ENCODE measurements around the gene BPGM.
A peak's percentile ranks its signal among the peaks of the same experiment; 100 is the strongest.

The BPGM gene

DNA sequence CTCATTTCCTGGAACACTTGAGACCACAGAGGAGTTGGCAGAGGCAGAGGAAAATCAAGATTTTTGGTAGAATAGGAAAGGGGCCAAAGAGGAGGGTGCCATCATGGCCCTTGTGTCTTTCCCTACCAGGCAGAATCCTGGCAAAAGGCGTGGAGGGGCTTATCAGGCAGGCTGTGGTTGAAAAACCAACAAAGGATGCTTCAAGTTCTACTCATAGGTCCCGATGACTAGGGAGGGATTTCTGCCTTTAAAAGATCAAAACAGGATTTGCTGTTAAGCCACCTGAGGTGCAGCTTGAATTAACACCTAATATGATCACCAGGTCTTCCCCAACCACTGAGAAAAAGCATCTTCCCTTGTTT is 45.7 kb downstream of the BPGM start:
- no peaks in the 10 kb centered on the region for H3K36me3 ChIP-seq (ENCODE audit: control insufficient read depth in 4 of 4, insufficient read depth in 4 of 4, low read length in 3 of 4)
- ChIA-PET POLR2A (interaction anchor here (1.8 kb wide), 1 partner anchor 46 kb away, joined by 6 read pairs; the partner anchor contains the start of gene BPGM), CTCF (interaction anchor here (1.2 to 9.7 kb wide), 3 partner anchors 13 to 58 kb away, joined by 3 to 79 read pairs (median 24); partner anchors contain the start of gene BPGM)
- H3K27ac ChIP-seq (ENCODE audit: insufficient read depth in 1 of 2, low read depth in 1 of 2, low read length in 2 of 2, poor library complexity in 1 of 2, severe bottlenecking in 2 of 2), result no peak overlapping the region
- H3K4me1 ChIP-seq (ENCODE audit: control extremely low read depth in 1 of 4, control insufficient read depth in 4 of 4, insufficient read depth in 4 of 4, low read length in 3 of 4), result peaks cover 0 to 10% (median 4%) of the 10 kb centered on the region in 4 experiments
- DNase-seq, result no peak
- H3K27me3 ChIP-seq (replicated peaks in 2 of 5; ENCODE audit: control insufficient read depth in 4 of 5, insufficient read depth in 5 of 5, low read length in 4 of 5), result peaks cover 0 to 29% (median 4%) of the 10 kb centered on the region in 5 experiments
- 33% methylated on average over 1 of the region's 2 CpGs for WGBS (ENCODE audit: insufficient coverage)
- H3K9me3 ChIP-seq (ENCODE audit: control extremely low read depth in 1 of 5, control insufficient read depth in 4 of 5, insufficient read depth in 2 of 5, low read depth in 1 of 5, low read length in 4 of 5), result peaks cover 0 to 2% (median 0%) of the 10 kb centered on the region in 5 experiments
- H3K4me3 ChIP-seq (ENCODE audit: control insufficient read depth in 1 of 7, extremely low read depth in 1 of 7, insufficient read depth in 4 of 7, low read depth in 2 of 7, low read length in 6 of 7), result no peak overlapping the region

DNA sequence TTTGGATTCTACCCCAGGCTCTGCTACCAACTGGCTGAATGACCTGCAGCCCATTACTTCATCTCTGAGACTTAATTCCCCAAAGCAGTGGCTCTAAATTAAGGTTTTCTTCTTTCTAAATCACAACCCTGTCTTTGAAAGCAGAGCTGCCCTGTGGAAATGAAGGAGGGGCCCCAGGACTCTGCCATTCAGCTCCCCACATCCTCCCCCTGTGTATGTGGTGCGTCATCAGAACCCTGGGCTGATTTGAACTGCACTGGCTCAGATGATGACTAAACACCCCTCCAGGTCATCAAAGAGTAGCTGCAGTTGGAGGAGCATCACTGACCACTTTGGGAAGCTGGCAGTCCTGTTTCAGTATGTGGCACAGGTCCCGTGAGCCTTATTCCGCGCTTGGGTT is 46.6 kb downstream of the BPGM start:
- no peak overlapping the region for H3K27ac ChIP-seq (ENCODE audit: insufficient read depth in 1 of 2, low read depth in 1 of 2, low read length in 2 of 2, poor library complexity in 1 of 2, severe bottlenecking in 2 of 2)

DNA sequence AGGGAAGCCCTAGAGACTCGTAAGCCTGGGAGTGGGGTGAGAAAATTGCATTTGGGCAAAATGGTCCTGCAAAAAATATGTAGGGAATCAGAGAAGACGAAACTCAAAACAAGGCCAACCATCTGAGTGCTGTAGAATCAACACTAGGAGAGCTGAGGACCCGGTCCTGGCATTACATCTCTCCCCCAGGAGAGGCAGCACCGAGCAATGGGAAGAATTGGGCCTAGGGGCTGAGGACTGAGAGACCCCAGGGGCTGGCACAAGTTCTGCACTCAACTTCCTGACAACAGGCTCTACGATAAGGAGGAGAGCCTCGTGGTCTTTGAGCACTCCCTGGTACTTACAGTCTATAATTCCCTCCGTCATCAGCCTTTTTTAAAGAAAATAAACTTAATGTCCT is 47.6 kb downstream of the BPGM start:
- H3K27ac ChIP-seq (ENCODE audit: insufficient read depth in 1 of 2, low read depth in 1 of 2, low read length in 2 of 2, poor library complexity in 1 of 2, severe bottlenecking in 2 of 2), result no peak overlapping the region
- ChIA-PET CTCF (interaction anchor here (0.9 to 9.7 kb wide), 5 partner anchors 9 to 261 kb away, joined by 3 to 79 read pairs (median 3); no protein-coding TSS in a partner anchor), POLR2A (no interaction called here)
- peaks cover 0 to 10% (median 4%) of the 10 kb centered on the region in 4 experiments for H3K4me1 ChIP-seq (ENCODE audit: control extremely low read depth in 1 of 4, control insufficient read depth in 4 of 4, insufficient read depth in 4 of 4, low read length in 3 of 4)
- H3K4me3 ChIP-seq (ENCODE audit: control insufficient read depth in 1 of 7, extremely low read depth in 1 of 7, insufficient read depth in 4 of 7, low read depth in 2 of 7, low read length in 6 of 7), result no peak overlapping the region
- H3K36me3 ChIP-seq (ENCODE audit: control insufficient read depth in 4 of 4, insufficient read depth in 4 of 4, low read length in 3 of 4), result no peaks in the 10 kb centered on the region
- peak in 2 of 3 donors; percentile 16 to 23 for DNase-seq
- WGBS (ENCODE audit: insufficient coverage), result 78% methylated on average over 6 of the region's 7 CpGs
- H3K9me3 ChIP-seq (ENCODE audit: control extremely low read depth in 1 of 5, control insufficient read depth in 4 of 5, insufficient read depth in 2 of 5, low read depth in 1 of 5, low read length in 4 of 5), result peaks cover 0 to 2% (median 0%) of the 10 kb centered on the region in 5 experiments
- H3K27me3 ChIP-seq (replicated peaks in 2 of 5; ENCODE audit: control insufficient read depth in 4 of 5, insufficient read depth in 5 of 5, low read length in 4 of 5), result peaks cover 0 to 26% (median 4%) of the 10 kb centered on the region in 5 experiments

More for the DNA sequence above, 46.6 kb downstream of the BPGM start:
- Histone ChIP-seq H3K4me1 (ENCODE audit: control extremely low read depth in 1 of 4, control insufficient read depth in 4 of 4, insufficient read depth in 4 of 4, low read length in 3 of 4) (peaks cover 0 to 10% (median 4%) of the 10 kb centered on the region in 4 experiments), H3K9me3 (ENCODE audit: control extremely low read depth in 1 of 5, control insufficient read depth in 4 of 5, insufficient read depth in 2 of 5, low read depth in 1 of 5, low read length in 4 of 5) (peaks cover 0 to 2% (median 0%) of the 10 kb centered on the region in 5 experiments), H3K27me3 (replicated peaks in 2 of 5; ENCODE audit: control insufficient read depth in 4 of 5, insufficient read depth in 5 of 5, low read length in 4 of 5) (peaks cover 0 to 29% (median 4%) of the 10 kb centered on the region in 5 experiments), H3K4me3 (ENCODE audit: control insufficient read depth in 1 of 7, extremely low read depth in 1 of 7, insufficient read depth in 4 of 7, low read depth in 2 of 7, low read length in 6 of 7) (no peak overlapping the region), H3K36me3 (ENCODE audit: control insufficient read depth in 4 of 4, insufficient read depth in 4 of 4, low read length in 3 of 4) (no peaks in the 10 kb centered on the region)
- peak in 2 of 3 donors; percentile 7 to 24 for DNase-seq
- POLR2A ChIA-PET, result no interaction called here
- 91% methylated on average over 4 of the region's 4 CpGs for WGBS (ENCODE audit: insufficient coverage)
- CTCF ChIA-PET, result interaction anchor here (0.8 to 9.7 kb wide), 4 partner anchors 8 to 260 kb away, joined by 3 to 79 read pairs (median 4); no protein-coding TSS in a partner anchor

GRCh38 chr7:134694767-134695166 is 48.1 kb downstream of the BPGM start:
- Histone ChIP-seq H3K27me3 (replicated peaks in 2 of 5; ENCODE audit: control insufficient read depth in 4 of 5, insufficient read depth in 5 of 5, low read length in 4 of 5) (peaks cover 0 to 26% (median 4%) of the 10 kb centered on the region in 5 experiments), H3K4me1 (ENCODE audit: control extremely low read depth in 1 of 4, control insufficient read depth in 4 of 4, insufficient read depth in 4 of 4, low read length in 3 of 4) (peaks cover 0 to 10% (median 4%) of the 10 kb centered on the region in 4 experiments), H3K9me3 (ENCODE audit: control extremely low read depth in 1 of 5, control insufficient read depth in 4 of 5, insufficient read depth in 2 of 5, low read depth in 1 of 5, low read length in 4 of 5) (peaks cover 0 to 2% (median 0%) of the 10 kb centered on the region in 5 experiments), H3K4me3 (ENCODE audit: control insufficient read depth in 1 of 7, extremely low read depth in 1 of 7, insufficient read depth in 4 of 7, low read depth in 2 of 7, low read length in 6 of 7) (no peak overlapping the region), H3K36me3 (ENCODE audit: control insufficient read depth in 4 of 4, insufficient read depth in 4 of 4, low read length in 3 of 4) (no peaks in the 10 kb centered on the region), H3K27ac (ENCODE audit: insufficient read depth in 1 of 2, low read depth in 1 of 2, low read length in 2 of 2, poor library complexity in 1 of 2, severe bottlenecking in 2 of 2) (no peak overlapping the region)
- no peak for DNase-seq
- CTCF ChIA-PET, result interaction anchor here (1.0 to 9.7 kb wide), 4 partner anchors 9 to 262 kb away, joined by 3 to 79 read pairs (median 7); no protein-coding TSS in a partner anchor
- POLR2A ChIA-PET, result no interaction called here
- 100% methylated on average over 1 of the region's 2 CpGs for WGBS (ENCODE audit: insufficient coverage)

DNA sequence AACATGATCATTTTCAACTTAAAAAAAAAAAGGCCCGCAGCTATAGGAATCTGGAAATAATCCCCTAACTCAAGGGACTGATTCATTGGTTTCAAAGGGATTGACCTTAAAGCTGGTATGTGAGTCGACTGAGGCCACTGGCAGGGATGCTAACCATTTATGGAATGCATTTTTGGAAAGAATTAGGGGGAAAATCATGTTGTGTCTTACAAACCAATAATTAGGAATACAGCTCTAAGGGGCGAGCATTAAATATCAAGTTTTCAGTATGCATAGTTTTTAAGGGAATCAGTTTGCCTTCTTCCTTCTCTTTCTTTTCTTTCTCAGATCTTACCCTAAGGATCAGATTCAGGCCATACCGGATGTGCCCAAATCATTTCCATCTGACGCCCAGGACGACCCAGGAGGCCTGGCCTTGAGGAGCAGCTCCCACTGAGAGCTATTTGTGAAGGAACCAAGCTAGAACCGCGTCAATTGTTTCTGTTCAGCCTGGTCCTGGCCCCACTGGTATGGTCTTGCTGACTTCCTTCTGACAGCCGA is 48.7 kb downstream of the BPGM start:
- H3K27ac ChIP-seq (ENCODE audit: insufficient read depth in 1 of 2, low read depth in 1 of 2, low read length in 2 of 2, poor library complexity in 1 of 2, severe bottlenecking in 2 of 2), result no peak overlapping the region
- POLR2A ChIA-PET, result no interaction called here
- H3K36me3 ChIP-seq (ENCODE audit: control insufficient read depth in 4 of 4, insufficient read depth in 4 of 4, low read length in 3 of 4), result no peaks in the 10 kb centered on the region
- DNase-seq, result no peak
- H3K4me1 ChIP-seq (ENCODE audit: control extremely low read depth in 1 of 4, control insufficient read depth in 4 of 4, insufficient read depth in 4 of 4, low read length in 3 of 4), result peaks cover 0 to 10% (median 4%) of the 10 kb centered on the region in 4 experiments
- peaks cover 0 to 26% (median 4%) of the 10 kb centered on the region in 5 experiments for H3K27me3 ChIP-seq (replicated peaks in 2 of 5; ENCODE audit: control insufficient read depth in 4 of 5, insufficient read depth in 5 of 5, low read length in 4 of 5)
- peaks cover 0 to 2% (median 0%) of the 10 kb centered on the region in 5 experiments for H3K9me3 ChIP-seq (ENCODE audit: control extremely low read depth in 1 of 5, control insufficient read depth in 4 of 5, insufficient read depth in 2 of 5, low read depth in 1 of 5, low read length in 4 of 5)
- CTCF ChIA-PET, result interaction anchor here (1.0 to 9.7 kb wide), 9 partner anchors 8 to 62 kb away, joined by 3 to 79 read pairs (median 4); no protein-coding TSS in a partner anchor
- no peak overlapping the region for H3K4me3 ChIP-seq (ENCODE audit: control insufficient read depth in 1 of 7, extremely low read depth in 1 of 7, insufficient read depth in 4 of 7, low read depth in 2 of 7, low read length in 6 of 7)
- WGBS (ENCODE audit: insufficient coverage), result 93% methylated on average over 7 of the region's 9 CpGs

- no peak overlapping the region for H3K4me3 ChIP-seq (ENCODE audit: control insufficient read depth in 1 of 7, extremely low read depth in 1 of 7, insufficient read depth in 4 of 7, low read depth in 2 of 7, low read length in 6 of 7)
- H3K27me3 ChIP-seq (replicated peaks in 2 of 5; ENCODE audit: control insufficient read depth in 4 of 5, insufficient read depth in 5 of 5, low read length in 4 of 5), result peaks cover 0 to 19% (median 2%) of the 10 kb centered on the region in 5 experiments
- DNase-seq, result no peak
- POLR2A ChIA-PET, result no interaction called here
- H3K9me3 ChIP-seq (ENCODE audit: control extremely low read depth in 1 of 5, control insufficient read depth in 4 of 5, insufficient read depth in 2 of 5, low read depth in 1 of 5, low read length in 4 of 5), result peaks cover 0 to 2% (median 0%) of the 10 kb centered on the region in 5 experiments
- H3K27ac ChIP-seq (ENCODE audit: insufficient read depth in 1 of 2, low read depth in 1 of 2, low read length in 2 of 2, poor library complexity in 1 of 2, severe bottlenecking in 2 of 2), result no peak overlapping the region
- WGBS (ENCODE audit: insufficient coverage), result 100% methylated on average over 2 of the region's 5 CpGs
- no peaks in the 10 kb centered on the region for H3K36me3 ChIP-seq (ENCODE audit: control insufficient read depth in 4 of 4, insufficient read depth in 4 of 4, low read length in 3 of 4)
- peaks cover 0 to 5% (median 4%) of the 10 kb centered on the region in 4 experiments for H3K4me1 ChIP-seq (ENCODE audit: control extremely low read depth in 1 of 4, control insufficient read depth in 4 of 4, insufficient read depth in 4 of 4, low read length in 3 of 4)
- CTCF ChIA-PET, result interaction anchor here (1.1 to 9.7 kb wide), 7 partner anchors 18 to 62 kb away, joined by 4 to 79 read pairs (median 4); no protein-coding TSS in a partner anchor
These were observed 49.6 kb downstream of the BPGM start for GRCh38 chr7:134696261-134696660.

Data from common myeloid progenitor, CD34-positive (primary cell).